Measurements from ENCODE around the gene GARNL3.

The GARNL3 gene

DNA sequence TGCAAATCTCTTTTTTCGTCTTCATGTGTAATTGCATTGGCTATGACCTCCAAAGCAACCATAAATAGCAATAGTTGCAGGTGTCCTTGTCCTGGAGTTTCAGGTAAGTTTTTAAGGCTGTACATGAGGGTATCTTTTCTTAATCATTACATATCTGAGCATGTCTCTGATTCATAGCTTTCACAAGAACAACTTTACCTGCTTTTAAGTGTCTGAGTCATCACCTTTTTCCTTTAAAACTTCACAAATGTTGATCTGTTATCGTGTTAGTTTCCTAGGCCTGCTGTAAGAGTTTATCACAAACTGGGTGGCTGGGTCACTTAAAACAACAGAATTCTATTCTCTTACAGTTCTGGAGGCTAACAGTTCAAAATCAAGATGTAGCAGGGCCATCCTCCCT lies 13.8 kb downstream of the GARNL3 start:
- WGBS (ENCODE audit: insufficient coverage, insufficient read length): no CpG with 5 or more reads among the region's 2 CpGs

DNA sequence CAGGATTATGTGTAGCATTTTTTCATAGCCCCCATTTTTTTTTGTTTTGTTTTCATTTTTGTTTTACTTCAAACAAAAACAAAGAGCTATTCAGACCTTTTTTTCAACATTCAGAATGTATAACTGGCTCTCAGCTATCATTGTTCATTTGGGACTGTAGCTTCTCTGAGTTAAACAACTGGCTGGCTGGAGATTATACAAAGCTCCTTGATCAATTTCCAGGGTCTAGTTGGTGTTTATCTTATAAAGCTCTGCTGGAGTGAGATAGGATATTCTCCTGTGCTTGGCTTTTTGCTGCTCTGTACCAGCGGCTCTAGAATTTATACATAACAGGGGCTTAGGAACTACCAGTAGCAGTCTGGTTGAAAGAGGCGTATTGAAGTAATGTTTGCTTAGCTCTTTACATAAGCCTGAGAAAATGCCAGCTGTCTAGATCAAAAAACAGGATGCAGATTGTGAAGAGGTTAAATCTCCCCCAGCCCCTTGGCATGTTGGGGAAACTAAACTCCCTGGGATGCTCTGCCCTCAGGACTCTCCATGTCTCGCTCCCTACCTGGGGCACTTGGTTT lies 15.2 kb downstream of the GARNL3 start:
- H3K27ac ChIP-seq (ENCODE audit: low read length): no peak overlapping the region

More for the DNA sequence above, 13.8 kb downstream of the GARNL3 start:
- Histone ChIP-seq H3K4me3 (ENCODE audit: low read length) (no peak overlapping the region), H3K27ac (ENCODE audit: low read length) (no peak overlapping the region), H3K27me3 (ENCODE audit: control insufficient read depth, insufficient read depth, low read length) (no peaks in the 10 kb centered on the region), H3K36me3 (ENCODE audit: control insufficient read depth, insufficient read depth, low read length) (no peaks in the 10 kb centered on the region), H3K4me1 (ENCODE audit: control insufficient read depth, insufficient read depth, low read length) (no peaks in the 10 kb centered on the region), H3K9me3 (ENCODE audit: control insufficient read depth, insufficient read depth, low read length) (no peaks in the 10 kb centered on the region)
- no peak for DNase-seq (ENCODE audit: low read depth, low spot score)

DNA sequence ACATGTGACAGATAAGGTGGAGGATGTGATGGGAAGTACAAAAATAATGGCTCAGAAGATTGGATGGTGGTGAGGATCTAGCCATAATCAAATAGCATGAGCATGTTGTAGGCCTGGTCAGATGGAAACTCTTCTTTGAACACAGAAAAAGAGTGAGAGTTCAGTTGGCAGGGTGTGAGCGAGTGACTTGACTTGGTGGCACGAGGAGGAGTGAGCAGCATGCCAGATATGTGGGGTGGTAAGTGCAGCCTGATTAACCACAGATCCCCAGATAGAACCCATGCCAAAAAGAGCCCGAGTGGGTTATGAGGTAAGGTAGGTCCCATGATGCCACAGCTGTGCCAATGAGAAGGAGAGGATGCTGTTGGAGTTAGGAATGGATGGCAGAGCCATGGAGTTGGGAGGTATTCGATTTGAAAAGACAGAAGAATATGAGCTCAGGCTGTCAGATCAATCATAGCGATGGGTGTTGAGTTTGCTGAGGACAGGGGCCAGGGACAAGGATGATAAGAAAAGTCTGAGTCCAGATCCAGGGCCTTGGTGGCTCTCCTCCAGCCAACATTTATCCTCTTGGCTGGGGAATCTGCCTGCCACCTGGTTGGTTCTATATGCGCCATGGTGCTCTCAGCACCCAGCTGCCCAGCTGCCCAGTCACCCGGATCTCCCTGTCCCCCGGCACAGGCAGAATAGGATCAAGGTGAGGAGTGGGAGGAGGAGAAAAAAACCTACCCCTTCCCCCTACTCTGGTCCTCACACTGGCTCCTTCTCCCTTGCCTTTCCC lies 16.5 kb downstream of the GARNL3 start:
- Histone ChIP-seq H3K27me3 (ENCODE audit: control insufficient read depth, insufficient read depth, low read length) (no peaks in the 10 kb centered on the region), H3K9me3 (ENCODE audit: control insufficient read depth, insufficient read depth, low read length) (no peaks in the 10 kb centered on the region), H3K4me3 (ENCODE audit: low read length) (no peak overlapping the region), H3K4me1 (ENCODE audit: control insufficient read depth, insufficient read depth, low read length) (no peaks in the 10 kb centered on the region), H3K36me3 (ENCODE audit: control insufficient read depth, insufficient read depth, low read length) (no peaks in the 10 kb centered on the region), H3K27ac (ENCODE audit: low read length) (no peak overlapping the region)
- no peak for DNase-seq (ENCODE audit: low read depth, low spot score)
- WGBS (ENCODE audit: insufficient coverage, insufficient read length): no CpG with 5 or more reads among the region's 8 CpGs

More for the DNA sequence above, 15.2 kb downstream of the GARNL3 start:
- Histone ChIP-seq H3K4me3 (ENCODE audit: low read length) (no peak overlapping the region), H3K4me1 (ENCODE audit: control insufficient read depth, insufficient read depth, low read length) (no peaks in the 10 kb centered on the region), H3K9me3 (ENCODE audit: control insufficient read depth, insufficient read depth, low read length) (no peaks in the 10 kb centered on the region), H3K27me3 (ENCODE audit: control insufficient read depth, insufficient read depth, low read length) (no peaks in the 10 kb centered on the region), H3K36me3 (ENCODE audit: control insufficient read depth, insufficient read depth, low read length) (no peaks in the 10 kb centered on the region)
- WGBS (ENCODE audit: insufficient coverage, insufficient read length): no CpG with 5 or more reads among the region's 3 CpGs
- DNase-seq (ENCODE audit: low read depth, low spot score): no peak

GRCh38 chr9:127281891-127282290 lies 17.3 kb downstream of the GARNL3 start:
- no peaks in the 10 kb centered on the region for H3K36me3 ChIP-seq (ENCODE audit: control insufficient read depth, insufficient read depth, low read length)
- no peaks in the 10 kb centered on the region for H3K27me3 ChIP-seq (ENCODE audit: control insufficient read depth, insufficient read depth, low read length)
- no peak overlapping the region for H3K27ac ChIP-seq (ENCODE audit: low read length)
- no peaks in the 10 kb centered on the region for H3K4me1 ChIP-seq (ENCODE audit: control insufficient read depth, insufficient read depth, low read length)
- DNase-seq (ENCODE audit: low read depth, low spot score): no peak
- no peaks in the 10 kb centered on the region for H3K9me3 ChIP-seq (ENCODE audit: control insufficient read depth, insufficient read depth, low read length)
- H3K4me3 ChIP-seq (ENCODE audit: low read length): no peak overlapping the region

GRCh38 chr9:127282611-127283010 lies 18.0 kb downstream of the GARNL3 start:
- no peak overlapping the region for H3K4me3 ChIP-seq (ENCODE audit: low read length)
- H3K27me3 ChIP-seq (ENCODE audit: control insufficient read depth, insufficient read depth, low read length): no peaks in the 10 kb centered on the region
- H3K4me1 ChIP-seq (ENCODE audit: control insufficient read depth, insufficient read depth, low read length): no peaks in the 10 kb centered on the region
- no peaks in the 10 kb centered on the region for H3K36me3 ChIP-seq (ENCODE audit: control insufficient read depth, insufficient read depth, low read length)
- no peak for DNase-seq (ENCODE audit: low read depth, low spot score)
- no peaks in the 10 kb centered on the region for H3K9me3 ChIP-seq (ENCODE audit: control insufficient read depth, insufficient read depth, low read length)
- no peak overlapping the region for H3K27ac ChIP-seq (ENCODE audit: low read length)

DNA sequence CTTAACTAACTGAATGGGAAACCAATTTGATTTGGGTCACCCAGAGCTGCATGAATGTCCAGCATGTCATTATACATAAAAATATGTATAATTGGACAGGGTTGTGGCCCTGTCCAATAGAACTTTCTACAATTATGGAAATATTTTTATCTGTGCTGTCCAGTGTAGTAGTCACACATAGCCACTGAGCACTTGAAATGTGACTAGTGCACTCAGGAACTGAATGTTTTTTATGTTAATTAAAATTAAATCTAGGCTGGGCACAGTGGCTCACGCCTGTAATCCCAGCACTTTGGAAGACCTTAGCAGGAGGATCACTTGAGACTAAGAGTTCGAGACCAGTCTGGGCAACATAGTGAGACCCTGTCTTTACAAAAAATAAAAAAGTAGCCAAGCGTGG lies 18.6 kb downstream of the GARNL3 start:
- Histone ChIP-seq H3K27ac (ENCODE audit: low read length) (no peak overlapping the region), H3K4me3 (ENCODE audit: low read length) (no peak overlapping the region), H3K36me3 (ENCODE audit: control insufficient read depth, insufficient read depth, low read length) (no peaks in the 10 kb centered on the region), H3K9me3 (ENCODE audit: control insufficient read depth, insufficient read depth, low read length) (no peaks in the 10 kb centered on the region), H3K4me1 (ENCODE audit: control insufficient read depth, insufficient read depth, low read length) (no peaks in the 10 kb centered on the region), H3K27me3 (ENCODE audit: control insufficient read depth, insufficient read depth, low read length) (no peaks in the 10 kb centered on the region)
- WGBS (ENCODE audit: insufficient coverage, insufficient read length): no CpG with 5 or more reads among the region's 3 CpGs
- no peak for DNase-seq (ENCODE audit: low read depth, low spot score)

DNA sequence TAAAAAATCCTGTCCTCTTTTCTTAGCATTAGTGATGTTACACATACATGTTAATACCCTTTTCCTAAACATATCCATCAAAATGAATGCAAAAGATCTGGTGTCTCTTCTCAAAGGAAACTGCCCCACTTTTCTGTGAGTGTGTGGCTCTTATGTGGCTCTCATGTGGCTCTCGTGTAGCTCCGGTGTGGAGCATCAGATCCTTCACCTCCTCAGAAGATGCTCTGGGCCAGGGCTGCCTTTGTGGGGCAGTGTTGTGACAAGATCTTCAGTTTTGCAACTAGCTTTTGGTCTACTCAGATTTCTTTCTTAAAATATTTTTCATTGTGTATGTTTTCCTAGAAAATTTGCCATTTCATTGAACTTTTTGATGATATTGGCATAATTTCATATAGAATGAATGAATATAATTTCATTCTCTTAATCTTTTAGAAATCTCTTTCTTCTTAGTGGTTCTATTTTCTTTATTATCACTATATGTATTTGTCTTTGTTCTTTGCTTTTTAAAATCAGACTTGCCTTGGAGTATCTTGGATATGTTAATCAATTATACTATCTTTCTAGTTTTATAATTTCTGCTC lies 19.4 kb downstream of the GARNL3 start:
- no CpG with 5 or more reads among the region's 2 CpGs for WGBS (ENCODE audit: insufficient coverage, insufficient read length)
- Histone ChIP-seq H3K27ac (ENCODE audit: low read length) (no peak overlapping the region), H3K9me3 (ENCODE audit: control insufficient read depth, insufficient read depth, low read length) (no peaks in the 10 kb centered on the region), H3K4me1 (ENCODE audit: control insufficient read depth, insufficient read depth, low read length) (no peaks in the 10 kb centered on the region), H3K27me3 (ENCODE audit: control insufficient read depth, insufficient read depth, low read length) (no peaks in the 10 kb centered on the region), H3K4me3 (ENCODE audit: low read length) (no peak overlapping the region), H3K36me3 (ENCODE audit: control insufficient read depth, insufficient read depth, low read length) (no peaks in the 10 kb centered on the region)
- no peak for DNase-seq (ENCODE audit: low read depth, low spot score)

GRCh38 chr9:127285965-127286364 lies 21.4 kb downstream of the GARNL3 start:
- no peak overlapping the region for H3K27ac ChIP-seq (ENCODE audit: low read length)
- no peaks in the 10 kb centered on the region for H3K4me1 ChIP-seq (ENCODE audit: control insufficient read depth, insufficient read depth, low read length)
- no peak overlapping the region for H3K4me3 ChIP-seq (ENCODE audit: low read length)
- no peaks in the 10 kb centered on the region for H3K27me3 ChIP-seq (ENCODE audit: control insufficient read depth, insufficient read depth, low read length)
- no peak for DNase-seq (ENCODE audit: low read depth, low spot score)
- no peaks in the 10 kb centered on the region for H3K9me3 ChIP-seq (ENCODE audit: control insufficient read depth, insufficient read depth, low read length)
- no peaks in the 10 kb centered on the region for H3K36me3 ChIP-seq (ENCODE audit: control insufficient read depth, insufficient read depth, low read length)

GRCh38 chr9:127290561-127291065 lies 26.0 kb downstream of the GARNL3 start:
- no peaks in the 10 kb centered on the region for H3K4me1 ChIP-seq (ENCODE audit: control insufficient read depth, insufficient read depth, low read length)
- H3K9me3 ChIP-seq (ENCODE audit: control insufficient read depth, insufficient read depth, low read length): no peaks in the 10 kb centered on the region
- DNase-seq (ENCODE audit: low read depth, low spot score): no peak
- H3K27me3 ChIP-seq (ENCODE audit: control insufficient read depth, insufficient read depth, low read length): no peaks in the 10 kb centered on the region
- no peak overlapping the region for H3K27ac ChIP-seq (ENCODE audit: low read length)
- WGBS (ENCODE audit: insufficient coverage, insufficient read length): no CpG with 5 or more reads among the region's 3 CpGs
- no peak overlapping the region for H3K4me3 ChIP-seq (ENCODE audit: low read length)
- no peaks in the 10 kb centered on the region for H3K36me3 ChIP-seq (ENCODE audit: control insufficient read depth, insufficient read depth, low read length)

DNA sequence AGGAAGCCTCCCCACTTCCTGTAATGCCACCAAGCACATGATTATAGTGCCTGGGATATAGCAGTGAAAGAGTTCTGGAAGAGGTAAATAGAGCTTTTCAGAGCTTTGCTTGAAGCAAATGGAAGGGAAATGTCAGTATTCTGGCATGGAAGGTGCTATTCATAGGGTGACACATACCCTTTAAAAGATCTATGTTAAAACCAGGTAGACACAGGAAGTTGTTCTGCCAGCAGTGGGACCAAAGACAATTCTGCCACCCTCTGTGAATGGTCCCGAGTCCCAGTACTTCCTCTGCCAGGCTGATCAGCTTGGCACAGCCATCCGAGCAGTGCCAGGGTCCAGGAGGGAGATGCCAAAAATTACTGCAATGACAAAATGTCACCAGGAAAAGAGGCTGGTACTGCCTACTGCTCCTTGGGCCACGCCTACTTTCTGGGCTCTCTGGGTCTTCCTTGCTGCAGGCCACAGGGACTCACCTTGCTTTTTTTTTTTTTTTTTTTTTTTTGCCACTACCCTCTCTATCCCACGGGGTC lies 26.7 kb downstream of the GARNL3 start:
- no peak for DNase-seq (ENCODE audit: low read depth, low spot score)
- no peaks in the 10 kb centered on the region for H3K36me3 ChIP-seq (ENCODE audit: control insufficient read depth, insufficient read depth, low read length)
- no peaks in the 10 kb centered on the region for H3K27me3 ChIP-seq (ENCODE audit: control insufficient read depth, insufficient read depth, low read length)
- no peak overlapping the region for H3K4me3 ChIP-seq (ENCODE audit: low read length)
- WGBS (ENCODE audit: insufficient coverage, insufficient read length): no CpG with 5 or more reads among the region's 4 CpGs
- H3K9me3 ChIP-seq (ENCODE audit: control insufficient read depth, insufficient read depth, low read length): no peaks in the 10 kb centered on the region
- H3K4me1 ChIP-seq (ENCODE audit: control insufficient read depth, insufficient read depth, low read length): no peaks in the 10 kb centered on the region
- no peak overlapping the region for H3K27ac ChIP-seq (ENCODE audit: low read length)
